CD4-positive, alpha-beta T cell treated with Interleukin-10 for 1 hour (primary cell): ENCODE measurements around the gene PRKAR2B.
"Not testable (repeated sequence)": the region's sequence is repeated elsewhere in the genome, so short reads cannot be mapped to it uniquely, and the experiment has no call there.

Source experiments
- DNase-seq: peaks from one replicate; pipeline ENCODE4 v3.0.0-alpha.2; 2020

Gene PRKAR2B

GRCh38 chr7:107049480-107049879, 5.0 kb downstream of the PRKAR2B start:
- DNase-seq: no peak

DNA sequence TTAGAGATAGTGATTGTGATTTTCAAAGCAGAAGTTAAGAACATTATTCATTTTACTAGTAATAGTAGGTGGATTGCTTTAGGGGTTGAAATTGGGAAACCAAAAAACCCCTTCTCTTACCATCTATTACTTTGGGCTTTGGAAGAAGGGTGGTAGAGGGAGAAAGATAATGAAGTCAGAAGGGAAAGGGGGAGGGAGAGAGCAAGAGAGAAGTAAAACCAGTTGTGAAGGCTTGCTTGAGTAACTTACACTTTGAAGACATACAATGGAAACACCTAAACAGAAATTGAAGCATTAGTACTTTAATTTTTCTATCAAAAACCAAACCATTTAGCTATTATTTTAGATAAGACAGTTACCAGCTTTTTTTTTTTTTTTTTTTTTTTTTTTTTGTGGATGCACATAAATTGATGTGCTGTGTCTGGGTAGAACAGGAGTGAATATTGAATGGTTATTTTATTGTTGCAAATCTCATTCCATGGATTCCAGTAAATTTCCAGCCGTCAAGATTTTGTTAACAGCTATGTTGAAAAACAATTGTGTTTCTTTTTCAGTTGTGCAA, 5.5 kb downstream of the PRKAR2B start:
- no peak for DNase-seq

- no peak for DNase-seq
Measured at GRCh38 chr7:107051376-107051775, 6.9 kb downstream of the PRKAR2B start.

DNA sequence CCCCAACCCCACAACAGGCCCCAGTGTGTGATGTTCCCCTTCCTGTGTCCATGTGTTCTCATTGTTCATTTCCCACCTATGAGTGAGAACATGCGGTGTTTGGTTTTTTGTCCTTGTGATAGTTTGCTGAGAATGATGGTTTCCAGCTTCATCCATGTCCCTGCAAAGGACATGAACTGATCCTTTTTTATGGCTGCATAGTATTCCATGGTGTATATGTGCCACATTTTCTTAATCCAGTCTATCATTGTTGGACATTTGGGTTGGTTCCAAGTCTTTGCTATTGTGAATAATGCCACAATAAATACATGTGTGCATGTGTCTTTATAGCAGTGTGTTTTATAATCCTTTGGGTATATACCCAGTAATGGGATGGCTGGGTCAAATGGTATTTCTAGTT, 10.5 kb downstream of the PRKAR2B start:
- DNase-seq: not testable (repeated sequence)

- DNase-seq: not testable (repeated sequence)
Measured at GRCh38 chr7:107056058-107056457, 11.6 kb downstream of the PRKAR2B start.

DNA sequence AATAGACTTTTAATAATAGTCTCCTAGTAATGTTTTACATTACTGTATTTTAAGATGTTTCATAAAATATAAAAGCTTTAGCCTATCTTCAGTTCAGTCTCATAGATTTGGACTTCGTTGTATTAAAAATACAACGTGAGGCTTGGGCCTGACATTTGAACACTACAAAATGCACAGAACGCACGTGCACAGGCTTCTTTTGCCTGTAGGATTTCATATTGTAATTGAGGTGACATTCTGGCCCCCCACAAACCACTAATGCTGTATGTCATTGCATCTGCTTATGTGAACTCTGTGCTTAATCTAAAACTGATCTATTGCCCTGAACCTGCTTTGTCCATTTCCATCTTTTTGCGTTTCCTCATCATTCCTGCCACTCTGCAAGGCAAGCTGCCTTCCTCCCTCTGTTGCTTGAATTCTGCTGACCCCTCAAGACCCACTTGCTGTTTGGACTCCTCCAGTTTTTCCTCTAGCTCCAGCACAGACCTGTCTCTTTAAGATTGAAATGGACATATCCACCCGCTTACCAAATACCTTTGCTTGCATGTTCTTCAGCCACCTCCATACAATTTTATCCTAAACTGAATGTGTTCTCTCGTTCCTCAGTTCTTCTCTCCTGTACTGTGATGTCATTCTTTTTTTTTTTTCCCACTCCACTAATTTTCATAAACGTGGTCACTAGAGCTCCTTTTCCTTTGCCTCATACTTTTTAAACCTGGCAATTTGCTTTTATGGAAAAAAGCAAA, 12.4 kb downstream of the PRKAR2B start:
- no peak for DNase-seq

- DNase-seq: no peak
Measured at GRCh38 chr7:107057474-107057833, 12.9 kb downstream of the PRKAR2B start.

GRCh38 chr7:107059468-107059867, 15.0 kb downstream of the PRKAR2B start:
- DNase-seq: no peak

DNA sequence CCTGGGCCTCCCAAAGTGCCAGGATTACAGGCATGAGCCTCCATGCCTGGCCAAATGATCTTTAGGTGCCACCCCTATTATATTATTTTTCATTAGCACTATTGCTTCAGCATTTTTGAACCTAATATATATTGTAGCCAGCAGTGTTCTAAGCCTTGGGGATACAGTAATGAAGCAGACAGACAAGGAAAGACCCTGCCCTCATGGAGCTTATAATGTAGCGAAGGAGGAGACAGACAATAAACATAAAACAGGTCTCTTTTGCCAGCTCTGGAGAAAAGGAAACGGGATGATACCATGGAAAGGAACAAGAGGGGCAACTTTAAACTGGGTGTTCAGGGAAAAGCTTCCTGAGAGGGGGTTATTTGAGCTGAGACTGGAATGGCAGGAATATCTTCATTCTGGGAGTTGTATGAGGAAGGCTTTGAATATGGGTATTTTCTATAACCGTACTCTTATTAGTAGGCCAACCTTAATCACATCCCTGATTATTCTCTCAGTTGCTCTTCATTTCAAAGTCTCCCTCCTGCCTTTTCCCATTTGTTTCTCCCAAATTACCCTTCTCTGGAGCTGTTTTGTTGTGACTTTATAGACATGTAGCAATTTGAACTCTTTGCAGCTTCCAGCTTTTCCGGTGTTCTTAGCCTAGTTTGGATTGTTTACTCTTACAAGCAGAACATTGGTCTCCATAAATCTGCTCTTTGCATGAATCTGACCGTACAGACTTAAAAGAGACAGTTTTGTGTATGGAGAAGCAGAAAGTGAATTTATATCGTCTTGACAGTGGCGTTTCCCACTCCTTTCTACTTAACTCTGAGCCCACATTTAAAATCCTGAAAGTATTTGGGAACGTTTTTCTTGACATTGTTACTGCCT, 19.0 kb downstream of the PRKAR2B start:
- DNase-seq: no peak

DNA sequence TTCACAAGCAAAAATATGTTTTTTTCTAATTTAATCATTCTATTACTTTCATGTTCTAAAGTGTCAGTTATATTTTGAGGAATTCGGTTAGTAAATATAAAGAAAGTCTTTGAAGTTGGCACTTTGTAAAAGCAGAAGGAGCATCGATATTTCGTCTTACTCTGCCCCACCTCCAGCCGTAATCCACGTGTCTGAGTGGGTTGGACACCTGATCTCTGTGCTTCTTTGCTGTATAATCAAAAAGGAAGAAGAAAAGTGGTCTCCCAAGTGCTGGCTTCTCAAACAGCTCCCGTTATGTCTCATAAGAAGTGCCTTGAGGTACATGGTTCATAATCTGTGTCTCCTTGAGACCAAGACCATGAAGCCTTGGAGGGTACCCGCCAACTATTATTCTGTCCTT, 19.8 kb downstream of the PRKAR2B start:
- no peak for DNase-seq

DNA sequence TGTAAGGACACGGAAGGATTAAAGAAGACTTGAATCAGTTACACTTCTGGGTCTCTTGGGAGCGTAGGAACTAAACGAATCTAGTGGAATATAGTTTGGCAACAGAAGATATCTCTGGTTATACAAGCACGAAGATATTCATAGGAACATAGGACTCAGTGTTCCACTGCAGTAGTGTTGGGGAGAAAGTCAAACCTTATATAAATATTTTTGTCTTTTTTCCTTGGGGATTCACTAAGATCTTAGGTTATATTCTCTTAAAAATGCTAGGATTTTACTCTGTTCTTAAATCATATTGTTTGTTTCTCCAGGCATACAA, 21.4 kb downstream of the PRKAR2B start:
- no peak for DNase-seq

GRCh38 chr7:107068156-107068555, 23.7 kb downstream of the PRKAR2B start:
- no peak for DNase-seq

DNA sequence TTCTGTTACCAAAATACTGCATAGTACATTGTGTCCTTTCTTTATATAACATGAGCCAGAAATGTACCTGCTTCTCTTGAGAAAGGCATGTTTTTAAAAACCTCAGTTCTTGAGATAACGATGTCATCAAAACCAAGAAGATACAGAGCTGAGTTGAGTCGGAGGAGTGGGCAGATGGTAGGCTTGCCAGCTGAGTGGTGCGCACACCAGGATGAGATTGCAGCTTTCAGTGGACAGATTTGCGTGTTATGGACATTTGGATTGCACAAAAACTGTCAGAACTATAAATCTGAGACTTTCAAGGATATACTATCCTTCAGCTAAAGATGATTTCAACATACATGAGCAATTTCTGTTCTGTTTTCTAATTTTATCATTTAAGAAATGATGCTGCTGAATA, 25.0 kb downstream of the PRKAR2B start:
- no peak for DNase-seq

- no peak for DNase-seq
Measured at GRCh38 chr7:107070710-107071109, 26.2 kb downstream of the PRKAR2B start.

DNA sequence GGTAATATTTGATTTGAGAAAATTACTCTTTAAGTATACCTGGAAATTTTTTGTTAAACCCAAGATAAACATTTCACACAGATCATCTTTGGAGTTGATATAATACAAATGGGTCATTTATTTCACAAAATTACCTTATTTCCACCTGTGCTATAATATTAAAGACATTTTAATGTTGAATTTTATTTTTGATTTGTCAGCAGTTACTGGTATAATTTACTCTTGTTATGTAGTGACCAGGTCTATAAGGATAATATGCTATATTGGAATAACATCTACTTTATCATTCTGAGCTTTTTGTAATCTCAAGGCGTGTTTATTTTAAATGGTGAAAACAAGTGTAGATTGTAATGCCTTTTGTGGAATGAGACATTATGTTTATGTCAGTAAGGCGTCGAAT, 26.6 kb downstream of the PRKAR2B start:
- no peak for DNase-seq

DNA sequence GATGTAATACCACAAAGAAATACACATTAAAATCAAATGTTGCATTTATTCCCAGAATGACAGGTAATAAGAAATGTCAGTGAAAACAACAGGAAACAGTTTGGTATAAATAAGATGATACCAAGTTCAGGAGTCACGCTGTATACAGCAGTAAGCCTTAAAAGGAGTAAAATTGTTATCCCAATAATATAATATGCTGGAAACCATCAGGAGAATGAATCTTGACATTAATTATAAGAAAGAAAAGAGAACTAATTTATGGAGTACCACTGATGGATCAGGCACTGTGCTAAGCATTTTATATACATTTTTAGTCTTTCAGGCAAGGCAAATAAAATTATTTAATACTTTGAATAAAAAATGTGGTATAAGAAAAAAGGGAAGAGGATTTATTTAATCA, 27.6 kb downstream of the PRKAR2B start:
- no peak for DNase-seq

- no peak for DNase-seq
Measured at GRCh38 chr7:107075863-107076574, 31.5 kb downstream of the PRKAR2B start.

DNA sequence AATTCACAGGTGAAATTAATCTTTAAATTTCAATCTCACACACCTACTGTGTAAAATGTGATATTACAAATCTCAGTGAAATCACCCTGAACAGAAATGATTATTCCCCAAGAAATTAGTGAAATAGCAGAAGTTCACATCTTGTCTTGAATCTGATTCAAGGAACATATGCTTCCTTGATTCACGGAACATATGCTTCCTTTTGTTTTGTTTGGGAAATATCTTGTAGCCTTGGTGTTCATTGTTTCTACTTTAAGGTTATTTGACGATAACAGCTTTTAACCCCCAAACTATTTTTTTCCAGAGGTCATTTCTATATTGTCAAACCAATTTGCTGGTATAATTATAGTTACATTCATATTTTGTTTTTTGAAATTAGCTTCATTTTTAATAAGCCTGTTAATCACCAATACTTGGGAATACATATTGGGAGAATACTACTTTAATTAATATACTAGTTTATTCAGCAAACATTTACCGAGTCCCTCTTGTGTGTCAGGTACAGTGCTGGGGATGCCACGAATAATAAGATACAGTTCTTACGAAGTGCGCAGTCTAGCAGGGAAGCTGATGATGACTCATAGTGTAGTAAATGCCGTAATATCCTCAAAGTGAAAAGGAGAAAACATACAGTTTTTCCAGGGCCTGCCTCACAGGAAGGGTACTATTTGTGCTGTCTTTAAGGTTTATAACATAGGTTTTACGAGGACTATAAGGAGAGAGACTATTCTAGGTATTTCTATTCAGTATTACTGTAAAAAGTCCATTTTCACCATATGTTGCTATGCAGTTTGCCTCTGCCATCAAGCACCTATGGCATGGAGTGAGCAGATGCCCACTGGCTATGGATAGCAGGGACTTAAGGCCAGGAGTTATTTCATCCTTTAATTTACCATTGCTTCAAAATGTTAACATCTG, 32.5 kb downstream of the PRKAR2B start:
- no peak for DNase-seq

DNA sequence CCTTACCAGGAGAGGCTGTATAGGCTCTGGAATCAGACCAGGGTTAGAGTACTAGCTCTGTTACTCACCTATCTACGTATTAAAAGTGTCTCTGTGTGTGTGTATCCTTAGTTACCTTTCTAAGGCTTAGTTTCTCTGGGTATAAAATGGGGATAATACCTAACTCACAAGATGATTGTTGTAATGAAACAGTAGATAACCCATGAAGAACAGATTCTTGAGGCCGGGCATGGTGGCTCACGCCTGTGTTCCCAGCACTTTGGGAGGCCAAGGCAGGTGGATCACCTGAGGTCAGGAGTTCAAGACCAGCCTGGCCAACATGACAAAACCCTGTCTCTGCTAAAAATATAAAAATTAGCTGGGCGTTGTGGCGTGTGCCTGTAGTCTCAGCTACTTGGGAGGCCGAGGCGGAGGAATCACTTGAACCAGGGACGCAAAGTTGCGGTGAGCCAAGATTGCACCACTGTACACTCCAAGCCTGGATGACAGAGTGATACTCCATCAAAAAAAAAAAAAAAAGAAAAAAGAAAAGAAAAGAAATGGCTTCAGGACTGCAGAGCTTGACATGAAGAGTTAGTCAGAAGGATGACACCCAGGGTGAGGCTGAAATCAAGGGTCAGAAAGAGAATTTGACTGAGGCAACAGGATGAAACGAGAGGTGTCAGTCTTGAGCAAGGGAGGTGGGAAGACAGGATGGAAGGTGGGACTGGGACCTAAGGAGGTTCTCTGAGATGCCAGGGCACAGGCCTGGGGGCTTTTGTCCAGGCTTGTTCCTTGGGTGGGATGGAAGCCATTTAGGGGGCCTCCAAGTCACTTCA, 33.4 kb downstream of the PRKAR2B start:
- no peak for DNase-seq

DNA sequence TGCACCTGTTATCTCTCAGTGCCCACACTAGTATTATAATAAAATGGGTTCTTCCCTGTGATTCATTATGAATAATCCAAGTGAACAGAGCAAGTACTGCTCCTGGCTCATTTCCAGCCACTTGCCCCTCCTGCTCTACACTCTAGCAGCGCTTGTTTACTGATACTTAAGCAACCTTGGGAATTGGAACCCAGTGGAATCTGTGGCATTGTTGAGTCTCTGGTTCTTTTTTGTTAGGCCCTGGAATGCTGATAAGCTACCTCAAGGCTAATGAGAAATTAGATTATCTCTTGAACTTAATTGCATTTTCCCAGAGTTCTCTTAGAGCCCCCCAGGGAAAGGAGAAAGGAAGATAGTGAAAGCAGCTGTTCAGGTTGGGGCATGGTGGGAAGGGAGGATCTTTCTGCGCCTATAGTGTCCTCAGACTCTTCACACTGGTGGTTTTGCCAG, 34.0 kb downstream of the PRKAR2B start:
- DNase-seq: no peak

DNA sequence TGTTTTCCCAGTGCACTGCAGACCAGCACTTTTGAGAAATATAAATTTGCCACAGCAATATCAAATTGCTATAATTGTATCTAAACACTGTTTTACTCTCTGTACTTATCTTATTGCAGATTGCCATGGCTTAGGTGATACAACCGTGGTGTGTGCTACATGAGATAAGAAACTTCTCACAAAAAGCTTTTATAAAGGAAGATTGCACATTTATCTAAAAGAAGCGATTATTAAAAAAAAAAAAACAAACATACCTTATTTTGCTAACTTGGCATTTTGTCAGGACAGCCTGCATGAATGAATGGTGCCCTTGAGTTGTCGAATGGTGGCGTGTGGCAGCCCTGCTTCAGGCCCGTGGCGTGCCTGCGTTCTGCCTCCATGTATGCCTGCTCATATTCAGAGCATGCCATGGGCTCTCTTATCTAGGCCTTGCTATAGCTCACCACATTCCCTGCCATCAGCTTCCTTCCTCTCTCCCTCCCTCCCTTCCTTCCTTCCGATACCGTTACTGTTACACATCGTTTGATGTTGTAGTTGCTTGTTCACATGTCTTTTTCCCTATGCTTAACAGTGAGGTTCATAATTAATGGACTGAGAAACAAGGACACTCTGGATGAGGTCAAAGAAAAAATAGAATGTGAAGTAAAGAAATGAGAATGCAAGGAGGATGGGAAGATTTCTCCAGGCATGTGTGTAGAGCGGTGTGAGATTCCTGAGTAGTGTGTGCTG, 34.9 kb downstream of the PRKAR2B start:
- no peak for DNase-seq
